HG03066 (cell line): Measurements from ENCODE around the gene EFHD1.

Experiments used
- ATAC-seq: cut with Tn5 transposase; IDR thresholded peaks from one replicate; pipeline ENCODE4 v1.9.1; 2021; ENCODE audit warnings: low read depth; ENCODE audit not compliant: unreplicated experiment

EFHD1 gene, protein sequence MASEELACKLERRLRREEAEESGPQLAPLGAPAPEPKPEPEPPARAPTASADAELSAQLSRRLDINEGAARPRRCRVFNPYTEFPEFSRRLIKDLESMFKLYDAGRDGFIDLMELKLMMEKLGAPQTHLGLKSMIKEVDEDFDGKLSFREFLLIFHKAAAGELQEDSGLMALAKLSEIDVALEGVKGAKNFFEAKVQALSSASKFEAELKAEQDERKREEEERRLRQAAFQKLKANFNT

DNA sequence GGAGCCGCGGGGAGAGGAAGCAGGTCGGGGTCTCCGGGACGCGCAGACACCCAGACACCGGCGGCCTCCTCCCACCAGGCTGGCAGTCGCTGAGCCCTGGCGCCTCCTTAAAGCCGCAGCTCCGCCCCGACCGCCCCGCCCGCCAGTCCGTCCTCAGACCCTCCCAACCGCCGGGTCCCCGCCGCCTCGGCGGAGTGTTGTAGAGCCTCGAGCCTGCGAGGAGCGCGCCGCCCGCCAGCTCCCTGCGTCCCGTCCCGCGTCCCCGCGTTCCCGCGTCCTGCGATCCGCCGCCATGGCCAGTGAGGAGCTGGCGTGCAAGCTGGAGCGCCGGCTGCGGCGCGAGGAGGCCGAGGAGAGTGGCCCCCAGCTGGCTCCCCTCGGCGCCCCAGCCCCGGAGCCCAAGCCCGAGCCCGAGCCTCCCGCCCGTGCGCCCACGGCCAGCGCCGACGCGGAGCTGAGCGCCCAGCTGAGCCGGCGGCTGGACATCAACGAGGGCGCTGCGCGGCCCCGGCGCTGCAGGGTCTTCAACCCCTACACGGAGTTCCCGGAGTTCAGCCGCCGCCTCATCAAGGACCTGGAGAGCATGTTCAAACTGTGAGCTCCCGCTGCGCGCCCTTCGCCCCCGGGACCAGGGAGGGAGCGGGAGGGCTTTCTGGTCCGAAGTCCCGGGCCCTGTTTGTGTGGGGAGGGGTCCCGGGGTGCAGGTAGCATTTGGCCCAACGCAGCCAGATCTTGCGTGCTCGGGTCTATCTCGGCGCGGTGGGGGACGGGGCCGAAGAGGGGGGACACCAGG lies at the start of gene EFHD1:
EFHD1 (plus strand) TSS at position 192 of the 793 bp plus-strand sequence; CDS start at position 293, 101 bp downstream.
- no peak for ATAC-seq

DNA sequence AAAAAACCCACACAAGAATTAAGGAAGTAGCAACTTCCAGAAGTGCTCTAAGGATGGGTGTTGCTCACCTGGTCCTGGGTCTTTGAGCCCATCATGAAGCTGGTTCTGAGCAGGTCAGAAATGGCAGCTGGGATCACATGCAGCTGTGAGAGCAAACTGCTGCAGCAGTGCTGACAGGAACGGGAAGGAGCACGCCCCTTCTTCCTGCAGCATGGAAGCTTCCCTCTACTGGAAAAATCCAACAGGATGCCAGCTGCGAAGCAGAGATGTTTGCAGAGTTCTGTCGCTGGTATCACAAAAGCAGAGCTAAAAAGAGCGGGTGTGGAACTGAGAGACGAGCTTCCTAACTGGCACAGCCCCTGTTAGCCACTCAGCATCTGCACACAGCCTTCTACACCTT lies 49.2 kb upstream of the EFHD1 start:
- ATAC-seq: no peak

DNA sequence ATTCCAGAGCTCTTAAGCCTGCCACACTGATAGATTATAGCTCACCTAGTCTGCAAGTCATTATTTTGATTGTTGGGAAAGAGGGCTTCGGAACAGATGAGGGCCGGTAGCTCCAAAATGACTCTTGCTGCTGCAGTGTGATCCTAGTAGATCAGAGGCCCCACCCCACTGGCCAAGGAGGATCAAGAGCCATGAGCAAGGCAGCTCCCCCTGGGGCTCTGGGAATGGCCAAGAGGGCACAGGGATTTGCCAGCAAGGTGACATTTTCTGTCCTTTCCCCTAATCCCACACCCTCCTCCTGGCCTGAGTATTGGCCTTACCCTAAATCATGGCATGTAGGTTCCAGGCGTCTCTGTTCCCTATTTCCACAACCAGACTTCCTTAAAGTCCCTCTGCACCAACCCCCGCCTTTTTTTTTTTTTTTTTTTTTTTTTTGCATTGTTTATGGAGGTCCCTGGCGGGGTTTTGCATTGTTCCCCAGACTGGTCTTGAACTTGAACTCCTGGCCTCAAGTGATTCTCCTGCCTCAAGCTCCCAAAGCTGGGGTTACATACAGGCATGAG lies 46.4 kb upstream of the EFHD1 start:
- ATAC-seq: no peak

DNA sequence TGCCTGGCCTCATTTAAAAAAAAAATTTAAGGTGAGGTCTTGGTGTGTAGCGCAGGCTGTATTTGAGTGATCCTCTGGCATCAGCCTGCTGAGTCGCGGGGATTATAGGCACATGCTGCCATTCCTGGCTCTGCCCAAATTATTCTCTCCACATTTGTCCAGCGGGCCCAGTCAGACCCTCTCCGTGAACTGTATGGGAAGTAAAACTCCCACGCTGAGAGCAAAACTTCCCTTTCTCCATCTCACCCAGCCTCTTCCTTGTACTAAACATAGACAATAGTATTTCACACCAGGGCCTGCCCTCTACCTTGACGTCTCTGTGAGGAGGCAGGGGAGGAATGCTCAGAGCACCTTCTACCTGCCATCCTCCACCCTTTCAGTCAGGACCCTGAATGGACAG lies 45.9 kb upstream of the EFHD1 start:
- ATAC-seq: no peak

DNA sequence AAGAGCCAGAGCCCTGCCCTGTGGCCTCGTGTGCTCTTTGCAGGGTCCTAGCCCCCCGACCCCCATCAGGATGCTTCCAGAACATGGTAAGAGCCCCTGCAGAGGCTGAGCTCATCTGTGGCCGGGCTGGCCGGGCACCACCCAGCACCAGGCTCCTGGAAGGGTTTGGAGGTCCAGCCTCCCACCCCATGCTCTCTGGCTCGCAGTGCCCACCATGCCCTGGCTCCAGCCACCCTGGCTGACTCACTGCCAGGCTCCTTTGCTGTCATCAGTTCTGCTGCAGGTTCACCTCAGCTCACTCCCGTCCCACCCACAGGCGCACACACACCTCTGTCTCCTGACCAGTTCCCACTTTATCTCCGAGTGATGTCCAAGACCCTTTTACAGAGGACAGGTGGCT lies 45.4 kb upstream of the EFHD1 start:
- ATAC-seq: no peak

DNA sequence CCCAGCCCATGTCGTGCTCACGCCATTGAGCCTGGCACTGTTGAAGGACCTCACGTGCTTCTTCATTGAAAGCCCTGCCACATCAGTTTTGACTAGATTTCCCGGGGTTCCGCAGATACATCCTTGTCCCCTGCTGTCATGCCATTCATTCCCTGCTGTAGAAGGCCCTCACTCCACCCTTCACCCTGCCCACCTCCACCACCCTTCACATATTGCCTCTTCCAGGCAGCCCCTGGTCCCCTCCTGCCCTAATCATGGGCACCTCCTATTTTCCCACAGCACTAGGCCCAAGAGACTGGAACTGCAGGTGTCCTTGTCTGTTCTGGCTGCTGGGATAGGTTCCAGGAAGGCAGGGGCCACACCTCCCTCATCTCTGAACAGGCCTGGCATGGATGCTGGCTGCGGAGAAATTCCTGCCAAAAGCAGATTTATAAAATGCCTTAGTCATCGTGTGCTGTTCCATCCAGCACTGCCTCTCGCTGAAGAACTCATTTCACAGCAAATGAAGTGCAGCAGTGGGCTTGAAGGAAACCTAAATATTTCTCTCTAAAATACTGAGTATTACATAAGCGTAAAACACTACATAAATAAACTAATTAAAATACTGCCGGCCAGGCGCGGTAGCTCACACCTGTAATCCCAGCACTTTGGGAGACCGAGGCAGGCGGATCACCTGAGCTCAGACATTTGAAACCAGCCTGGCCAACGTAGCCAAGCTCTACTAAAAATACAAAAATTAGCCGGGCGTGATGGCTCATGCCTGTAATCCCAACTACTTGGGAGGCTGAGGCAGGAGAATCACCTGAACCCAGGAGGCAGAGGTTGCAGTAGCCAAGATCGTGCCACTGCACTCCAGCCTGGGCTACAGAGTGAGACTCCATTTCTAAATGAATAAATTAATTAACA lies 44.5 kb upstream of the EFHD1 start:
- no peak for ATAC-seq

DNA sequence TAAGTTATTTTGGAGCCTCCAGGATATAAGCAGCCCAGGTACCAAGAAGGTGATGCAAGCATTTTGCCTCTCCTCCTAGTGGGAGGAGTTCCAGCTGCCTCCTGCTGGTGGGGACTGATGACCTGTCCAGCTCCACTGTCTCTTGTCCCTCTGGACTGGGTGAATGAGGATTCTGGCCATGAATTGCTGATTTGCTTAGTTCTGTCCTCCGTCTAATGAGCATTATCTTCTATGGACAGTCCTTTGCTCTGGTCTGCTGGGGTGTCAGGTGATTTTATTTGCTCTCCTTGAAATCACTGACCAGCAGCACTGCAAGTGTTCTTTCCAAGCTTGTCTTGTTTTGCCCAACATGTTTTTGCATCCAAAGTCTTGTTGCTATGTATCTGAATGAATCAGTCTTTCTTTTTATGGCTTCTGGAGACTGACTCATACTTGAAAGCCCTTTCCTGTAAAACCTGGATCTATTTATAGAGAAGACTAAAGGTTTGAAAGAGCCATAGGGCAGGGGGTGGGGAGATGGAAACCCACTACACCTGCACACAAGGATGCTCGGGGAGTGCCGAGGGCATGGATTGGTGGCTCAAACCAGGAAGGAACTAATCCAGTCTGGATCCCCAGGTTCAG lies 40.5 kb upstream of the EFHD1 start:
- no peak for ATAC-seq

DNA sequence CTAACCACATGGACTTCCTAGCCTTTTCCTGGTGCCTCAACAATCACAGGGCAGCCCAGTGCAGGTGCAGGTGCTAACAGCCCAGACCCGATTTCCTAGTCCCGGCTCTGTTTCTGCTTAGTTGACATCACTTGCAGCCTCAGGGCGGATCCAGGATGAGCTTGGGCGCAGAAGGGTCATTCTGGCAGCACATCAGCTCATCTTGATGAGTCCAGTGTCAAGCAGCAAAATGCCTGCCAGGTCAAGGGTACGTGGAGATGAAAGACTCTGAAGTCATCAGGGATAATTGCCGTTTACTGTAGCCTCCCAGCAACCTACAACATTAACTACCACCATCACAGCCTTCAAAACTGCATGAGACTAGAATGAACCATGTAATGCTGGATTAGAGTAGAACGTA lies 39.4 kb upstream of the EFHD1 start:
- ATAC-seq: no peak

DNA sequence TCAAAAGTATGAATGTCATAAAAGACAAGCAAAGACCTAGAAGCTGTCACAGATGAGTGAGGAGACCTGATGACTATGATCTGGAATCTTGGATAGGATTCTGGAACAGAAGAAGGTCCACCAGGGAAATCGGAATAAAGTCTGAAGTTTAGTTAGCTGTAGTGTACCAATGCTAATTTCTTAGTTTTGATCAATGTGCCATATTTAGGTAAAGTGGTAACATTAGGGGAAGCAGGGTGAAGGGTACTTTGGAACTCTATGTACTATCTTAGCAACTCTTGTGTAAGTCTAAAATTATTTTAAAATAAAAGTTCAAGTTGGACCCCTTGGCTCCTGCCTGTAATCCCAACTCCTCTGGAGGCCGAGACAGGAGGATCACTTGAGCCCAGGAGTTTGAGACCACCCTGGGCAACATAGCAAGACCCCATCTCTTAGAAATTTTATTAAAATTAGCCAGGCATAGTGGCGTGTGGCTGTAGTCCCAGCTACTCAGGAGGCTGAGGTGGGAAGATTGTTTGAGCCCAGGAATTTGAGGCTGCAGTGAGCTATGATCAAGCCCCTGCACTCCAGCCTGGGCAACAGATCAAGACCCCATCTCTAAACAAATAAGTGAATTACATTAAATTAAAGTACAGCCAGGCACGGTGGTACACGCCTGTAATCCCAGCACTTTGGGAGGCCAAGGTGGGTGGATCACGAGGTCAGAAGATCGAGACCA lies 35.9 kb upstream of the EFHD1 start:
- no peak for ATAC-seq

DNA sequence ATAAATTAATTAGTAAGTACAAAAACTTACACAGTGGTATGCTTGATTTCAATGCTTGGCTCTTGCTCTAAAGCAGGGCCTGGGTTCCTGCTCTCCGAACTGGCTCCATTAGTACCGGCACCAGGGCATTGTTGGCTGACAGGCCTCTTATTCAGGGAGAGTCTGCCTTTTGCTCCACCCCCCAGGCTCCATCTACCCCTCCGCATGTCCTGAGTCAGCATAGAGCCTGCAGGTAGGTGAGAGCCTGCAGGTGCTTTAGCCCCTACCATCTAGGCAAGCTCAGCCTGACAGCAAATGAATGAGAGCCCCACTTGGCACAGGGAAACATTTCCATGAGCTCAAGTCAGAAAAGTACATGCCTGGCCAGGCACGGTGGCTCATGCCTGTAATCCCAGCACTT lies 35.1 kb upstream of the EFHD1 start:
- ATAC-seq: no peak

DNA sequence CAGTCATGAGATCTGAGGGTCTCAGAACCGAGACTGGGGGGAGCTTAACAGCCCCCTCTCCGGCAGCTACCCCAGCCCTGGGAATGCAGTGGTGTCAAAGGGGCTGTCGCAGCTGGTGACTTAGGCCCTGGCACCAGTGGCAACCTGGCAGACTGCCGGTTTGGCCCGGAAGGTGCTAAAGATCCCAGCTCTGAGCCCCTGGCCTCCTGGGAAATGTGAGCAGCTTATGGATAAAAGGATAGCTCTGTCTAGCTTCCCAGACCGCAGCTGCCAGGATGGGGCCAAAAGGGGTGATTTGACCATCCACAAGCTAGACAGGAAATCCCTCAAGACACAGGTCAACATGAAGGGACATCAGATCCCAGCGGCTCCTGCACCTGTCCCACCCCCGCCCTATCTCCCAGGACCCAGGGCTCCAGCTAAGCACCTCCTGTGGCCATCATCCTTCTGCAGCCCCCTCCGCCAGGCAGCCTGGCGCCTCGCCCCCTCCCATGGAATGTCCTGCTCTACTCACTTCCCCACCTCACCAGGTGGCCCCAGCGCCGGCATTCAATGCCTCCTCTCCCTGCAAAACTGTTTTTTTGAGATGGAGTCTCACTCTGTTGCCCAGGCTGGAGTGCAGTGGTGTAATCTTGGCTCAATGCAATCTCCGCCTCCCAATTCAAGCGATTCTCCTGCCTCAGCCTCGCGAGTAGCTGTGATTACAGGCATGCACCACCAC lies 33.2 kb upstream of the EFHD1 start:
- no peak for ATAC-seq

DNA sequence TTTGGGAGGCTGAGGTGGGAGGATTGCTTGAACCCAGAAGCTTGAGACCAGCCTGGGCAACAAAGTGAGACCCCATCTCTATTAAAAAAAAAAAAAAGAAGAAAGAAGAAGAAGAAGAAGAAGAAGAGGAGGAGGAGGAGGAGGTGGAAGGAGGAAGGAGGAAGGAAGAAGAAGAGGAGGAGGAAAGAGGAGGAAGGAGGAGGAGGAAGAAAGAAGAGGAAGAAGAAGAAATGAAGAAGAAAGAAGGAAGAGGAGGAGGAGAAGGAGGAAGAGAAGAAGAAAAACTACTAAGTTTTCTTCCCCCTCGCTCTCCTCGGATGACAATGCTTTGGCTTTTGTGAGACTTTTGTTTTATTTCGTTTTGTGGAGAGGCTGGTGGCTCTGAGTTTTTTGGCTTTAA lies 30.1 kb upstream of the EFHD1 start:
- no peak for ATAC-seq

DNA sequence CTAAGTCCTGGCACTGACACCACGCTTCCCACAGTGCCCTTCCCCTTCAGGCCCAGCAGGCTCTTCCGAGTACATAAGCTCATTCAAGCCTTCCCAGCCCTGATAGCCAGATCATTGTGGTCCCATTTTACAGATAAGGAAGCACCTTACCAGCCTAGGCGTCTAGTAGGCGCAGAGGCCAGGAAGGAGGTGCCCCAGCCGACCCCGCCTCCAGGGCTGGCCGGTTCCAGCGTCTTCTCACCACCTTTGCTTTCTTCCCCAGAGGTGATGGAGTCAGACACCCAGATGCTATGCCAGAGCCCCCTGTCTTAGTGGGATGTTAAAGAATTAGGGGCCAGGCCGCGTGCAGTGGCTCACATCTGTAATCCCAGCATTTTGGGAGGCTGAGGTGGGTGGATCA lies 28.9 kb upstream of the EFHD1 start:
- no peak for ATAC-seq

DNA sequence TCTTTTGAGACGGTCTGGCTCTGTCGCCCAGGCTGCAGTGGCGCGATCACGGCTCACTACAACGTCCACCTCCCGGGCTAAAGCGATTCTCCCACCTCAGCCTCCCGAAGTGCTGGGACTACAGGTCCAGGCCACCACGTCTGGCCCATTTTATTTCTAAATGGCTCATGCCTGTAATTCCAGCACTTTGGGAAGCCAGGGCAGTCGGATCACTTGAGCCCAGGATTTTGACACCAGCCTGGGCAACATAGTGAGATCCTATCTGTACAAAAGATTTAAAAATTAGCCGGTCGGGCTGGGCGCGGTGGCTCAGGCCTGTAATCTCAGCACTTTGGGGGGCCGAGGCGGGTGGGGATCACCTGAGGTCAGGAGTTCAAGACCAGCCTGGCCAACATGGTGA lies 26.4 kb upstream of the EFHD1 start:
- ATAC-seq: no peak

DNA sequence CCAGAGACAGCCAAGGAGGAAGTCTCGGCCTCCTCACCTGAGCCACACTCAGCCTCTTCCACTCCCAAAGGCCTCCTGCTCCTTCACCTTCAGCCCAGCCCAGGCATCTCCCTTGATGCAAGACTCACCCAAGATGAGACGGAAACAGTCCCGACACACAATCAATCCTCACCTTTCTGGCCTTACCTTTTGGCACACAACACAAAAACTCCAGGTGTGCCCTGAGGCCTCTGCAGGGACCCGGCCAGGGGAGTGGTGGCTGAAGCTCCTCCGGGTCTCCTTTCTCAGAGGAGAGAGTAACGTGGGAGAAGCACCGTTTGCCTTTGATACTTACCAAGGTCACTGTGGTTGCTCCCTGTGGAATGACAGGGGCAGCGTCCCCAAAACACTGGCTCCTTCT lies 23.8 kb upstream of the EFHD1 start:
- no peak for ATAC-seq

DNA sequence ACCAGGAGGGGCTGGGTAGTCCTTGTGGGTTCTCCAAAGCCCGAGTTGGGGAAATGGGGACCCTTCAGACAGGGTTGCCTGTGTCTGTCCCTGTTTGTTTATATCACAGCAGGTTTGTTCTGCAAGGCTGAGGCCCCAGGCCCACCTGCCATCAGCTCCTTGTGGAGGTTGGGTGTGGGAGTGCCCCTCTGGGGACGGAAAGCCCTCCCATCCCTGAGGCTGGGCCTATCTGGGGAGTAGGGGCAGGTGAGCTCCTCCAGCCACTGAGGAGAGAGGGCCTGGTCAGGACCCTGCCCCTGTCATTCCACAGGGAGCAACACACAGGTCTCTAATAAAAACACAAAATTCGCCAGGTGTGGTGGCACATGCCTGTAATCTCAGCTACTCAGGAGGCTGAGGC lies 23.3 kb upstream of the EFHD1 start:
- ATAC-seq: no peak

DNA sequence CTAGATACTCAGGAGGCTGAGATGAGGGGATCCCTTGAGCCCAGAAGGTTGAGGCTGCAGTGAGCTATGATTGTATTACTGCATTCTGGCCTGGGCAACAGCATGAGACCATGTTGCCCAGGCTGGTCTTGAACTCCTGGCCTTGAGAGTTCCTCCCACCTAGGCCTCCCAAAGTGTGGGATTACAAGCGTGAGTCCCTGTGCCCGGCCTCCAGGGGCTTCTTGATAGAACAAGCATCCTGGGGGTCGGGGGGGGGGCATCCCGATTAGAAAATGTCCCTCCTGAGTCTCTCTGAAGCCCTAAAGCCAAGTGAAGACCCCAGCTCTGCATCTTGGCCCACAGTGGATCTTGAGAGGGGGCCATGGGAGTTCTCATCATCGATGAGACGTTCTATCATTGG lies 22.3 kb upstream of the EFHD1 start:
- no peak for ATAC-seq

DNA sequence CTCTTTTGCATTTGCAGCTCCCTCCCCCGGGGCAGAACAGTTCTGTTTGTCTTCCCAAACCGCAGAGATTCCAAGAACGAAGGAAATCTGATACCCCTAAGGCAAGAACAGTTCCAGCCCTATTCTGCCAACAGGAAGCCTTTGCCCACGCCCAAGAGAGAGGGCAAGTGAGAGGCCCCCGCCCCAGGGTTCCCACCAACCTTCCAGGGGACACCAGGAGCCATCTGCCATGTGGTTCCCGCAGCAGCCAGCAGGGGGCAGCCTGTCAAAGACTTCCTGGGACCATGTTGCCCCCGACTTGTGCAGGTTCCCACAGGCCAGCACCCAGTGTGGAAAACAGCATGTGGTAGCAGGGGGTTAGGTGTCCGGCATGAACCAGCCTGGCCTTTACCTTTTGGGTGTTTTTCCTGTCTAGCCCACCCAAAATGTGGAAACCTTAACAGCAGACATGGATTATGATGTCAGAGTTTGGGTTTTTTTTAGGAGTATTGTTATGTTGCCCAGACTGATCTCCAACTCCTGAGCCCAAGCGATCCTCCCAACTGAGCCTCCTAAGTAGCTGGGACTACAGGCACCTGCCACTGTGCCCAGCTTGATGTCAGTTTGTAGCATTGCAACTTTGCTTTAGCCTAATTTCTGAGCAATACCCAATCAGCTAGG lies 21.7 kb upstream of the EFHD1 start:
- ATAC-seq: no peak
